ENCODE results near the gene TTC39B.

TTC39B gene

GRCh38 chr9:15142878-15143534 lies 164.0 kb downstream of the TTC39B start:
- peak; percentile 82 for FAIRE-seq
- DNase-seq (ENCODE audit: extremely low spot score, insufficient read length, low read depth) = peak; percentile 11

DNA sequence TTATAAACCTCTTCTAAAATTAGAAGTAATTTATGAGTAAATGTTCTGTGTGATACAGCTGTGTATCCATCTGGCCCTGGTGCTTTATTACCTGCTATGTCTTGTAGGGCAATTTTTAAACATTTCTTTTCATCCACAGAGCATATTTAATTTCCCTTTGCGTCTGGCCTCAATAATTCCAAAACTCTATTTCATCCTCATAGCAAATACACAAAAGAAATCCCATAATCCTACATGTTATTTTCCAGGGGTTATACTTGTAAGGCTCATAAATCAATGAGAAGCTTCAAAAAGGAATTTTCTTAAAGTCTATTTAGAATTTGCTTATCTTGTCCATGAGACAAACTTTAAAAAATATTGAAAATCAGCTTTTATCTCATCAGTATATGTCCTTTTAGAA lies 167.0 kb downstream of the TTC39B start:
- DNase-seq (ENCODE audit: extremely low spot score, insufficient read length, low read depth) (no peak), FAIRE-seq (no peak)

DNA sequence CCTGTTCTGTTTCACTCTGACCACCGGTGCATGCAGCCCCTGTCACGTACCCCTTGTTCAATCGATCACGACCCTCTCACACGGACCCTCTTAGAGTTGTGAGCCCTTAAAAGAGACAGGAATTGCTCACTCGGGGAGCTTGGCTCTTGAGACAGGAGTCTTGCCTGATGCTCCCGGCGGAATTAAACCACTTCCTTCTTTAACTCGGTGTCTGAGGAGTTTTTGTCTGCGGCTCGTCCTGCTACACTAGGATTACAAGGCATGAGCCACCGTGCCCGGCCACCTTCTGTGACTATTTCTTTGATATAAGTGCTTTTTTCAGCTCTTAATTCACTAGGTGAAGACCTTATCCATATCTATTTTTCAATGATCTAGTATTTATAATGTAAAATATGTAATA lies 167.5 kb downstream of the TTC39B start:
- DNase-seq (ENCODE audit: extremely low spot score, insufficient read length, low read depth) (no peak), FAIRE-seq (no peak)

- DNase-seq (ENCODE audit: extremely low spot score, insufficient read length, low read depth) (no peak), FAIRE-seq (no peak)
Observed at GRCh38 chr9:15138357-15138686, 168.7 kb downstream of the TTC39B start.

- no peak for FAIRE-seq
- DNase-seq (ENCODE audit: extremely low spot score, insufficient read length, low read depth) = no peak
Observed at GRCh38 chr9:15137658-15138356, 169.2 kb downstream of the TTC39B start.

GRCh38 chr9:15137089-15137488 lies 169.9 kb downstream of the TTC39B start:
- FAIRE-seq (no peak), DNase-seq (ENCODE audit: extremely low spot score, insufficient read length, low read depth) (no peak)

DNA sequence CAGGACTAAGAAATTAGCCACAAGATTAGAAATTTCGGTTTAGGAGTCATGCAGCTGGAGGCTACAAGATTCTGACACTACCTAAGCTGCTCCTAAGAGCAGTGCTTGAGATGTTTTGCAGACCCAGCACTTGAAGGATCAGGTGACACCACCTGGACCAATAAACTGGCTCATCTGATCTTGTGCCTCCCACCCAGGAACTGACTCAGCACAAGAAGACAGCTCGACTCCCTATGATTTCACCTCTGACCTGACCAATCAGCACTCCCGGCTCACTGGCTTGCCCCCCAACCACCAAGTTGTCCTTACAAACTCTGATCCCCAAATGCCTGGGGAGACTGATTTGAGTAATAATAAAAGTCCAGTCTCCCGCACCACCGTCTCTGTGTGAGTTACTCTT lies 170.4 kb downstream of the TTC39B start:
- no peak for DNase-seq (ENCODE audit: extremely low spot score, insufficient read length, low read depth)
- no peak for FAIRE-seq

DNA sequence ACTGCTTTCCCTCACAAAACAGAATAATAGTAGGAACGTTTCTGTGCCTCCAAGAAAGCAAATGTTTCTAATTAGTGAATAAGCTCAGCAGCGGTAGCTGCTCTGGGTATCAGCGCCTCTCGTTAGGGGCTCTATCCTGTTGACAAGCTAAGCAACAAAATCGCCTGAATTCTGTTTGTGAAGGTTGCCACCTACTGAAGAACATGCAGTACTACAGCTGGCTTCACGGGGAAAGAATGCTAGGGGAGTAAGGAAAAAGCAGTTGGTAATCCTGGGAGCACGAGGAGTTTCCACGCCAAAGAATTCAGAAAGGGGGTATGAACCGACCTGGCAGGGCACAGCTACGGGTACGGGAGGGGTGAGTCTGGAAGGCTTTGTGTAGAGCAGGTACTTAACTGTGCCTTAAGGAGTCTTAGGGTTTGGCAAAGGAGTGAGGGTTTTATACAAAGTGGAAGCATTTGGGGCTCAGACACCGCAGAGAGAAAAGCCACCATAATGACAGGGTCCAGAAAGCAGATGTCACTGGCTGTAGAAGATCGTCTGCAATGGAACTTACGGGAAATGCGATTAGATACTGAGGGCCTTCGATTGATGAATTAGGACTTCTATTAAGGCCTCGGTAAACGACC lies 171.7 kb downstream of the TTC39B start:
- DNase-seq (ENCODE audit: extremely low spot score, insufficient read length, low read depth) (peak; percentile 11), FAIRE-seq (peak; percentile 81)

GRCh38 chr9:15133488-15133887 lies 173.5 kb downstream of the TTC39B start:
- DNase-seq (ENCODE audit: extremely low spot score, insufficient read length, low read depth) = no peak
- FAIRE-seq = no peak

- no peak for FAIRE-seq
Observed at GRCh38 chr9:15132091-15132490, 174.9 kb downstream of the TTC39B start.

DNA sequence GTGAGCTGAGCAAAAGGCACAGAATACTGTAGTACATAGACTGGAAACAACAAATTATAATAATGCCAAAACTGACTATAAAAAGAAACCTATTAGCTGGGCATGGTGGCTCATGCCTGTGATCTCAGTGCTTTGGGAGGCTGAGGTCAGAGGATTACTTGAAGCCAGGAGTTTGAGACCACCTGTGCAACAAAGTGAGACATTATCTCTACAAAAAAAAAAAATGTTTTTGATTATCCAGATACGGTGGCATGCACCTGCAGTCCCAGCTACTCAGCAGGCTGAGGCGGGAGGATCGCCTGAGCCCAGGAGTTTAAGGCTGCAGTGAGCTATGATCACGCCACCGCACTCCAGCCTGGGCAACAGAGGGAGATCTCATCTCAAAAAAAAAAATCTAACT lies 175.9 kb downstream of the TTC39B start:
- no peak for FAIRE-seq

More at GRCh38 chr9:15132091-15132490, 174.9 kb downstream of the TTC39B start:
- DNase-seq (ENCODE audit: extremely low spot score, insufficient read length, low read depth) = no peak

DNA sequence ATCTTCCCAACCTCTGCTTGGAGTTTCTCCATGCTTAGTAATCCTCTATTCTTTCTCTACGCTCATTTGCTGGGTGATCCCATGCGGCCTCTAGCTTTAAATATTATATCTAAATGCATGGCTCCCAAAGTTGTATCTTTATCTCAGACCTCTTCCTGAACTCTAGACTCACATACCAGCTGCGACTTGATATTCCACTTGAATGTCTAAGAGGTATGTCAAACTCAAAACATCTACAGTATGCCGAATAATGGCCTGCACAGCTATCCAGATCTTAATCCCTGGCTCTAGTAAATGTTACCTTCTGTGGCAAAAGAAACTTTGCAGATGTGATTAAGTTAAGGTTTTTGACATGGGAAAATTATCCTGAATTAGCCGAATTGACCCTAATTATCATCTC lies 179.2 kb downstream of the TTC39B start:
- FAIRE-seq (no peak), DNase-seq (ENCODE audit: extremely low spot score, insufficient read length, low read depth) (no peak)

More for the DNA sequence above, 175.9 kb downstream of the TTC39B start:
- DNase-seq (ENCODE audit: extremely low spot score, insufficient read length, low read depth) = no peak

- no peak for DNase-seq (ENCODE audit: extremely low spot score, insufficient read length, low read depth)
- no peak for FAIRE-seq
Observed at GRCh38 chr9:15121630-15122029, 185.4 kb downstream of the TTC39B start.

DNA sequence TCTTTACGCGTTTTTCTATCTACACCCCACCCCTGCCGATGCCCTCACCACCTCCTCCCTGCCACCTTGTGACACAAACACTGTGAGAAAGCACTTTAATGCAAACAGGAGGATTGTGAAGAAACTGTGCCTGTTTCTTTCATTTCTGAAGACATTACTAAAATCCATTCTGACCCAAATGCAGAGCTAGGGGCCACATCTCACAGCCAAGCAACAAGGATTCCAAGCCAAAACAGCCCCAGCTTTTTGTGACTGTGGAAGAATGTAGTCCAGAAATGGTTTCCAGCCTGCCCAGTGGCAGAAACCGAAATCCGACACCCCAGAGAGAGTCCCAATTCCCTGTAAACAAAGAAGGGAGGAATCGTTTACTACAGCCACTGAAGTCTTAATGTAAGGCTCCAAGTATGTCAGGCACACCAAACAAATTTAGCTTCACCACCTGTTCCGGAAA lies 190.9 kb downstream of the TTC39B start:
- no peak for FAIRE-seq
- no peak for DNase-seq (ENCODE audit: extremely low spot score, insufficient read length, low read depth)

- no peak for FAIRE-seq
- no peak for DNase-seq (ENCODE audit: extremely low spot score, insufficient read length, low read depth)
Observed at GRCh38 chr9:15115702-15116101, 191.3 kb downstream of the TTC39B start.

- no peak for FAIRE-seq
Observed at GRCh38 chr9:15115041-15115440, 192.0 kb downstream of the TTC39B start.

More at GRCh38 chr9:15115041-15115440, 192.0 kb downstream of the TTC39B start:
- no peak for DNase-seq (ENCODE audit: extremely low spot score, insufficient read length, low read depth)
